Colon (tissue), 2 donors: Measurements from ENCODE around the gene ACLY.
"Not testable (repeated sequence)": the region's sequence is repeated elsewhere in the genome, so short reads cannot be mapped to it uniquely, and the experiment has no call there.

Experiments used
- FAIRE-seq: peaks from 2 replicates; lab custom pipeline; 2012; peaks lifted over from hg19 to GRCh38; lab: Jason Lieb, UNC
- donor health status: control.
- donor health status: control.

The ACLY gene

DNA sequence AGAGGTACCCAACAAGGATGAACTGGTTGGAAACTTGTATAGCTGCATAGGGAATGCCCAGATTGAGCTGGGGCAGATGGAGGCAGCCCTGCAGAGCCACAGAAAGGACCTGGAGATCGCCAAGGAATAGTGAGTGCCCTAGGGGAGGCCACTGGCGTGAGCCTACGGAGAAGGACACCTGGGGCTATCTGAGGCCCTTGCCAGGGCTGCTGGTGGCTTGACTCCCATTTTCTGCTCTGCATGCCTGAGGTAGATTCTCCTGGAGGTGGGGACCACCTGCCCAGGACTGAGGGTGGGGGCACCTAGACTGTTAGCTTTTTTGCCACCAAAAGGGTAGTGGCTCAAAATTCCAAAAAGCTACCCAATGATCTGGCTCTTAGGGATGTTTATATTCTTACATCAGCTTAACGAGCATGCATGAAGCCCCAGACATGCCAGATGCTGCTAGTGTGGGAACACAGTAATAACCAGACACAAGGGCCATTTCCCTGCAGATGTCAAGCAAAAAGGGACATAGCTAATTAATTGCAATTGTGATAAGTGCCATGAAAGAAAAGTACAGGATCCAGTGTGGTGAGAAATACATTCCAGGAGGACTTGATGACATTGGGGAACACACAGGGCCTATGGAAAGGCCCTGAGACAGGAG is 20.4 kb upstream of the ACLY start:
- FAIRE-seq, result no peak

DNA sequence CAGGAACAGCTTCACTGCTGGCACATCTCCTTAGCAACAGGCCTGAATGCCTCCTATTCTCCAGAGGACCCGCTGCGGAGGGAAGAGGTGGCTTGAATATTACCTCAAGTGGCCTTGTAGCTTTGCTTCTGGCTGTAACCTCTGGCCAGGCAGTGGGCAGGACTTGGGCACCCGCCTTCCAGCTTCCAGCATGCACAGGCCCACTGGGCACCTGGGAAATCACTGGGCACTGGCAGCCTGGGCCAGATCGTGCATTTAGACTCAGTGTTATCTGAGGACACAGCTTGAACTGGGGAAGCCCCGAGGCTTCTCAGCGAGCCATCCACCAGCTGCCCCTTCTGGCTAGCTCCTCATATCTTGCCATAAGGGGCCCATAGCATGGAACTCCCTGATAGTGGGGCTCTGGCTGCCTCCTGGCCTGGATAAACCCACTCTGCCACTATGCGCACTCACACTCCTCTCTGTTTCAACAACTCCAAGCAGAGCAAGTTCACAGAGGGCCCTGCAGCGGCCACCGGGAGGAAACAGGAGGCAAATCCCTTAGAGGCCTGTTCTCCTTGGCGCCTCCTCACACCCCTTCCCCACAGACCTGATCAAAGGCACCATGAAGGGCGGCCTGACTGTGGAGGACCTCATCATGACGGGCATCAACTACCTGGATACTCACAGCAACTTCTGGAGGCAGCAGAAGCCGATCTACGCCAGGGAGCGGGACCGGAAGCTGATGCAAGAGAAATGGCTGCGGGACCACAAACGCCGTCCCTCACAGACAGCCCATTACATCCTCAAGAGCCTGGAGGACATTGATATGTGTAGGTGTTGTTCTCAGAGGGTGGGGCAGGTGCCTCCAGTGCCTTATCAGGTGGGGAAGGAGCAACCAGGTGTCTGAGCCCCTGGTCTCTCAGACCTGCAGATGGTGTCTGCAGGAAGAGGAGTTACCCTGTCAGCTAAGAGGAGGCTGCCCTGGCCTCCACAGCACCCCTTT is 19.5 kb upstream of the ACLY start:
- FAIRE-seq, result no peak

DNA sequence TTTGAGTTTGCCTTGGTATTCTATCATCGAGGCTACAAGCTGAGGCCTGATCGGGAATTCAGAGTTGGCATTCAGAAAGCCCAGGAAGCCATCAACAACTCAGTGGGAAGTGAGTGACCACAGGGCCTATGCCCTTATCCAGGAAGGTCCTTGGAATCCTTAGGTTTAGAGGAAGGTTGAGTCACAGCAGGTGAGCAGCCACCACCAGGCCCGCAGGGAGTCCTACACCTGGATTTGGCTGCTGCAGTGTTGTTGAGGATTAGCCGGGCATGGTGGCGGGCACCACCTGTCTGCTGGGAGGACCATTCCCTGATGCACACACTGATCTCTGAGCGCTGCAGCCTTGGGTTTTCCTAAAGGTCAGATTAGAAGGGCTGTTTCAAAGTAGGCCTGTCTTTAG is 16.9 kb upstream of the ACLY start:
- no peak for FAIRE-seq

GRCh38 chr17:41932816-41933389 is 14.2 kb upstream of the ACLY start:
- FAIRE-seq, result no peak

GRCh38 chr17:41931715-41932114 is 13.0 kb upstream of the ACLY start:
- FAIRE-seq, result not testable (repeated sequence)

- FAIRE-seq, result not testable (repeated sequence)
Measured at GRCh38 chr17:41930833-41931156, 12.0 kb upstream of the ACLY start.

- FAIRE-seq, result no peak
Measured at GRCh38 chr17:41930009-41930832, 11.5 kb upstream of the ACLY start, which contains the start of gene ODAD4. Gene ODAD4 (plus strand): TSS chr17:41930617. CDS start chr17:41930724, 107 bp downstream.

- no peak for FAIRE-seq
Measured at GRCh38 chr17:41928693-41929251, 10.0 kb upstream of the ACLY start.

DNA sequence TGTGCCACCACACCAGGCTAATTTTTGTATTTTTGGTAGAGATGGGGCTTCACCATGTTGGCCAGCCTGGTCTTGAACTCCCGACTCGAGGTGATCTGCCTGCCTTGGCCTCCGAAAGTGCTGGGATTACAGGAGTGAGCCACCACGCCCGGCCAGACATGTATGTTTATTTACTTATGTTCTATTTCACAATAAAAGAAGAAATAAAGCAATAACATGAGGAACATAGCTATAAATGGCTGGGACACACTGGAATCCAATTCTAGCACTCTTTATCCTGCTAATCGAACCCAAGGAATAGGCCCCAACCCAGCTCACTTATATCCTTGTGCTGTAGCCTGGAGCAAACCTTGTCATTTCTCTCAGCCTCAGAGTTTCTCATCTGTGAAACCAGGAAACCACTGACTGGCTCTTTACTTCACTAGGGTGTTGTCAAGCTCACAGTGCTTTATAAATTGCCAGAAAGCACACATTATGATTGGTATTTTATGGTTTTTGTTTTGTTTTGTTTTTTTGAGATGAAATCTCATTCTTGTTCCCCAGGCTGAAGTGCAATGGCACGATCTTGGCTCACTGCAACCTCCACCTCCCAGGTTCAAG is 7.3 kb upstream of the ACLY start:
- no peak for FAIRE-seq

- no peak for FAIRE-seq
Measured at GRCh38 chr17:41920580-41920955, 1.8 kb upstream of the ACLY start.

DNA sequence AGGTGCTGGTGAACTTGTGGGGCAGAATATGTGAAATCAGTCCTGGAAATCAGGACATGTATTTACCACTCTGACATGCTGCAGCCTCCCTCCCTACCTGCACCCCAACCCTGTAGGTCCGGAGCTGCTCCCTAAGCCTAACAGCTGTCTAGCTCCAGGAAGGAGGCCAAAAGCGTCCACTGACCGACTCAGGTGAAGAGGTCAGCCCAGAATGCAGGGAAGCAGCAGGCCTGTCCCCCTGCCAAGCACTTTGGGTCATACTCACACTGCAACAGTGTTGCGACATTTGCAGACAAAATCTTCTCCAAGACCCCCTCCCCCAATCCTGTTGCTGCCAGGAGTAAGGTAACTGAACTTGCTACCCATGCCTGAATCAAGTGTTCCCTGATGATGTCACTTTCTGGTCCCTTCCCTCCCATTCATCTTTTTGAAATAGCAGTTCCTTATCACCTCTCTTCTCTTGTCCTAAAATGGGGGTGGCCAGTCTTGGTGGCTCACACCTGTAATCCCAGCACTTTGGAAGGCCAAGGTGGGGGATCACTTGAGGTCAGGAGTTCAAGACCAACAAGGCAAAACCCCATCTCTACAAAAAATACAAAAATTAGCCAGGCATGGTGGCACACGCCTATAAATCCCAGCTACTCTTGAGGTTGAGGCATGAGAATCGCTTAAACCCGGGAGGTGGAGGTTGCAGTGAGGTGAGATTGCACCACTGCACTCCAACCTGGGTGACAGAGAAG is 1.3 kb upstream of the ACLY start:
- no peak for FAIRE-seq

DNA sequence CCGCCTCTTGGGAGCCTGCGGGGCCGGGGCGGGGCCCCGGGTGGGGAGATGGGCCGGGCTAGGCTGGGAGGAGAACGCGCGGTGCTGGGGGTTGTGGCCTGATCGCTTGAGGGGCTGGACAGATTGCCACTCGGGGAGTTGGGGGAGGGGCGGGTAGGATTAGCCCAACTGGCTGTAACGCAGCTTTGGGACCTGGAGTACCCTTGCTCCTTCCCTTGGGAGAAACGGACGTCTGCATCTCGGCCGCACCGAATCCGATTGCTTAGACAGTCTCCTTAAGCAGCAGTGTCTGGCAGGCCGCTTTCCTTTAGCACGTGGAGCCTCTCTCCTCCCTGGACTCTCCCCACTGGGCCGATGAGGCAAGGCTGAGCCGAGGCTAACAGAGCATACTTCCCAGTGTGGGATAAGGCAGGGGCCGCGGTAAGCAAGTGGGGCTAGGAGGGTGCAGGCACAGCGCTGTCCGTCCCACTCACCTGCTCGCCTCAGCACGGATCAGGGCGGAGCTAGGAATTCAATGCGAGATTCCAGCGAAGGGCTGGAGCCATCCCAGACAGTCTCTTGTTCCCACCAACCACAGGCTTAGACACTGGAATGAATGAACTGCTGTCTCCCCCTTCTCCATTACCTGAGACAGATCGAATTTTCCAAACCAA is 540 bp upstream of the ACLY start:
- FAIRE-seq, result no peak

GRCh38 chr17:41917679-41918313 is 955 bp downstream of the ACLY start:
- no peak for FAIRE-seq

DNA sequence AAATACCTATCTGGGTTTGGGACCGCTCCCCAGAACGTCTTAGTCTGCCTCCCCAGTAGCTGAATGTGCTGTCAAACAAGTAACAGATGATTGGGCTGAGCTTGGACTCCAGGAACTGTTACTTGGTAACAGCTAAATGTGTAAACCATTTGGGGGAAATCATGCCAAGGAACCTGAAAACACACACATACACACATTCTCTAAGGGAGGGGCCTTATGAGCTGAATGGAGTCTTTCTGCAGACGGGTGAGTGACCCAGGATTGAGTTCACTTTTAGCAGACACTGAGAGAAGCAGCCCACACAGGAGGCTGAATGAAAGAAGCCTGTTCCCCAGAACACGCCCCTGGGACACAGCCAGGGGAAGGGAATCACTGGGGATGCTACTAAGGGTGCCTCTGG is 1.6 kb downstream of the ACLY start:
- no peak for FAIRE-seq

- no peak for FAIRE-seq
Measured at GRCh38 chr17:41915566-41915965, 3.2 kb downstream of the ACLY start.

GRCh38 chr17:41915020-41915419 is 3.7 kb downstream of the ACLY start:
- FAIRE-seq, result no peak

GRCh38 chr17:41914358-41914766 is 4.4 kb downstream of the ACLY start:
- FAIRE-seq, result no peak

DNA sequence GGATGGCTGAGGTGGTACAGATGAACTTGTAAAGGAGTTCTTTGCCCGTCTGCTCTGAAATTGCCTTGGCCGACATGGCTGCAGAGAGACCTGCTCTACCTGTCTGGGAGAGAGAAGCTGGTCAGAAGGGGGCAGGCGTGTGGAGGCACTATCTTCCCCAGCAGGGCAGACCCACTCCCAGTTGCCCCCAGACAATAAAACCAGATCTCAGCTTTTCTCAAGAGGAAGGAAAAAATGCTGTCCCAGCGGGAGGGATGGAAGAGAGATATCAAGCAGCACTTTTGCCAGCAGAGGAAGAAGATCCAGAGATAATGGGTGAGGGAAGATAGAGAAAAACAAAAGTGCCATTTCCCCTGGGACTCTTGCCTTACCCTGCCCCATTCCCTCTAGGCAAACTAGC is 5.0 kb downstream of the ACLY start:
- FAIRE-seq, result no peak

DNA sequence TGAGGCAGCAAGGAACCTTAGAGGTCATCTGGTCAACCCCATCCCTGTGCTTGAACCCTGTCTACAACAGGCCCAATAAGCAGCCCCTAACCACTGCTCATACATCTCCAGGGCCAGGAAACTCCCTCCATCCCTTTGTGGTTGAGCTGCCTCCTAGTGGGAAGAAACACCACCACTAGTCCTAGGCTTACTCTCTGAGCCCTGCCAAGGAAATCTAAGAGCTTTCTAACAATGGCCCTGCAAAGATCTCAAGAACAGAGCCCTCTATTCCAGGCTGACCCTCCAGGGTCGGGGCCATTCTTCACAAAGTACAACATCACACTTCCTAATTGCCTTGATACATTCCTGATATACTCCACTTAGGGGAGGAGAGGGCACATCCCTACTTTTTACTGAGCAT is 5.8 kb downstream of the ACLY start:
- no peak for FAIRE-seq
